ENCODE results near the gene DYNAP. TPM values are rescaled to one million over a fixed set of nuclear protein-coding genes. Genes with fewer than 3 reads are reported as not detected.

Gene DYNAP
- total RNA-seq, 3 donors from 2014 or later, result not detected

DNA sequence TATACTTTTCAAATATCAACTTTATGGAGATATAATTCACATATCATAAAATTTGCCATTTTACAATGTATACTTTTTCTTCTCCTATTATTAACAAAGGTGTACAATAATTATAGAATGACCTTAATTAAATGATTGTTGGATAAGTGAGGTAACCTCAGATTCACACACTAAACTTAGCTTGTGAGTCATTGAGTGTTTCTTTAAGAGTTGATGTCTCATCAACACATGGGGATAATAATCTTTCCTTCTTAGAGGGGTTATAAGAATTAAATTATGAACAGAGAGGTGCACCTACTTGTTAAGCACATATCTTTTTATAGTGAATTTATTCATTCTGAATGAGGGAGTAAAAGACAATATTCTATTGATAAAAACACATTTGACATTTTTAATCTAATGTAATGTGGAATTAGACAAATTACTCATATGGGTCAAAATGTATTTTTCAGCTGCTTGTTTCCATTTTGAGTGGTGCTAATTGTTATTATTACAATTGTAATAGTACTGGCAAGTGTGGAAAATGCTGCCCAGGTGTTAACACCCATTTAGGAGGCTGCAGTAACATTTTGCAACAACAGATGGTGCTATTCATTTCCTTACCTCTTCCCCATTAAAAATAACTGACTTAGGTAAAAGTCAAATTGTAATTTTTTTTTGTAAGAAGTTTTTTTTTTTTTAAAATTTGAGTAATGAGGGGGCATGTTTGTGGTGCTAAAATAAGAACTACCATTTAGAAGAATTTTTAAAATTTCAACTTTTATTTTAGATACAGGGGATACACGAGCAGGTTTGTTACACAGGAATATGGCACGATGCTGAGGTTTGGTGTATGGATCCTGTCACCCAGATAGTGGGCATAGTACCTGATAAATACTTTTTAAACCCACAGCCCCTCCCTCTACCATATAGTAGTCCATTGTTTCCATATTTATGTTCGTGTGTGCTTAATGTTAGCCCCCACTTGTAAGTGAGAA lies 32.1 kb upstream of the DYNAP start:
- no peaks in the 10 kb centered on the region for H3K36me3 ChIP-seq
- H3K27me3 ChIP-seq, result no peaks in the 10 kb centered on the region
- no peaks in the 10 kb centered on the region for H3K9me3 ChIP-seq
- no peak for DNase-seq (ENCODE audit: low spot score in 2 of 2)
- H3K4me3 ChIP-seq, result no peak overlapping the region
- intact Hi-C loops (cut with DNase I; ENCODE audit: low total_unique reads), result loop anchor here (5.0 to 10.0 kb wide), 2 partner anchors 57 to 116 kb away; no protein-coding TSS in a partner anchor
- no peak overlapping the region for H3K27ac ChIP-seq
- H3K4me1 ChIP-seq, result no peaks in the 10 kb centered on the region
- TF ChIP-seq POLR2A (IDR thresholded peaks at IDR 0.05), result no peak
- TF ChIP-seq, protein P1, sequence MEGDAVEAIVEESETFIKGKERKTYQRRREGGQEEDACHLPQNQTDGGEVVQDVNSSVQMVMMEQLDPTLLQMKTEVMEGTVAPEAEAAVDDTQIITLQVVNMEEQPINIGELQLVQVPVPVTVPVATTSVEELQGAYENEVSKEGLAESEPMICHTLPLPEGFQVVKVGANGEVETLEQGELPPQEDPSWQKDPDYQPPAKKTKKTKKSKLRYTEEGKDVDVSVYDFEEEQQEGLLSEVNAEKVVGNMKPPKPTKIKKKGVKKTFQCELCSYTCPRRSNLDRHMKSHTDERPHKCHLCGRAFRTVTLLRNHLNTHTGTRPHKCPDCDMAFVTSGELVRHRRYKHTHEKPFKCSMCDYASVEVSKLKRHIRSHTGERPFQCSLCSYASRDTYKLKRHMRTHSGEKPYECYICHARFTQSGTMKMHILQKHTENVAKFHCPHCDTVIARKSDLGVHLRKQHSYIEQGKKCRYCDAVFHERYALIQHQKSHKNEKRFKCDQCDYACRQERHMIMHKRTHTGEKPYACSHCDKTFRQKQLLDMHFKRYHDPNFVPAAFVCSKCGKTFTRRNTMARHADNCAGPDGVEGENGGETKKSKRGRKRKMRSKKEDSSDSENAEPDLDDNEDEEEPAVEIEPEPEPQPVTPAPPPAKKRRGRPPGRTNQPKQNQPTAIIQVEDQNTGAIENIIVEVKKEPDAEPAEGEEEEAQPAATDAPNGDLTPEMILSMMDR (IDR thresholded peaks at IDR 0.05), result peak; percentile 44 to 63 (median 53)

DNA sequence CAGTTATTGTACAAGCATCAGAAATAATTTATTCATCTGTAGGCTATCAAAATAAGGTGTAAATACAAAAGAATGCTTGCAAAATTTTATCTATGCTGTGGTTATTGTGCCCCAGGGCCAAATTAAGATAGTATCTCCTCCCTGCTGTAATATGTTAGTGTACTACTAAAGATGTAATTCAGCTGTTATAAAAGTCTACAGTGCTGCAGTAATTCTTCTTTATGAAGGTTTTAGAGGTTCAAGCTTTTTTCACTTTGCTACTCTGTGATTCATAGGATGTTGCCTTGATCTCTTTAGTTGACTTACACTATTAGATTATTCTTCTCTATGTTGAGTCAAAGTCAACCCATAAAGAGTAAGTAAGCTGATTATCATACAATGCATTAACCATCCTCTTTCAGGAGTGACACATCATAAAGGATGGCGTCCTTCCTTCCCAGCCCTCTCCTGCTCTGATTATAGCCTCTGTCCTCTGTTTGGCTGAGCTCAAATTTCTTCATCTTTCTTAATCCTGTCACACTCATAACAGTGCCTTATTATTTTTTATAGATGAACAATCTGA lies 29.3 kb upstream of the DYNAP start:
- Histone ChIP-seq H3K9me3 (no peaks in the 10 kb centered on the region), H3K27me3 (no peaks in the 10 kb centered on the region), H3K4me1 (no peaks in the 10 kb centered on the region), H3K36me3 (no peaks in the 10 kb centered on the region), H3K27ac (no peak overlapping the region), H3K4me3 (no peak overlapping the region)
- intact Hi-C loops (cut with DNase I; ENCODE audit: low total_unique reads), result no loop called here
- TF ChIP-seq, protein P1 (IDR thresholded peaks at IDR 0.05), result no peak
- TF ChIP-seq POLR2A (IDR thresholded peaks at IDR 0.05), result no peak
- TF ChIP-seq POLR2AphosphoS5 (IDR thresholded peaks at IDR 0.05), result no peak
- DNase-seq (ENCODE audit: low spot score in 2 of 2), result no peak

DNA sequence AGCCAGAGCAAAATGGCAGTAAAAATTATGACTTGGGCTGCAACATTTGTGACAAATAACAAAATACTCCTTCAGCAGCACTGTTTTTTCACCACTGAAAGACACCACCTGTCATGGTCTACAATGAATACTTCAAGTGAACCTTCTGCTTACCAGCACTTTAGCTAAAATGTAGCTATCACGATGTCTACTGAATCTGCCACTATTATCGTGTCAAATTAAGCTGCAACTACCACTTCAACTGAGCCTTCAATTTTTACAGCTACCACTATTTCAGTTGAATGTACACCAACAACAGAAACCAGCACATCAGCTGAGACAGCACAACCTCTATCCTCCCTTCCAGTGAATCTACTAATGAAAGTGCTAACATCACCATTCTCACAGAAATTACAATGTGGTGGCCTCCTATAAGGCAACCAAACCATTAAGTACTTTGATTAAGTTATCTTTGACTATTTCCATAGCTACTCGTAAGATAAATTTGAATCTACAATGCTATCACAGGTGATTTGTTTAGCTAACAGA lies 10.8 kb upstream of the DYNAP start:
- H3K27me3 ChIP-seq, result no peaks in the 10 kb centered on the region
- H3K27ac ChIP-seq, result no peak overlapping the region
- H3K9me3 ChIP-seq, result no peaks in the 10 kb centered on the region
- no peaks in the 10 kb centered on the region for H3K4me1 ChIP-seq
- H3K36me3 ChIP-seq, result no peaks in the 10 kb centered on the region
- intact Hi-C loops (cut with DNase I; ENCODE audit: low total_unique reads), result no loop called here
- no peak for DNase-seq (ENCODE audit: low spot score in 2 of 2)
- no peak overlapping the region for H3K4me3 ChIP-seq
- TF ChIP-seq POLR2A (IDR thresholded peaks at IDR 0.05), result no peak
- TF ChIP-seq, protein P1 (IDR thresholded peaks at IDR 0.05), result no peak
- TF ChIP-seq POLR2AphosphoS5 (IDR thresholded peaks at IDR 0.05), result no peak

DNA sequence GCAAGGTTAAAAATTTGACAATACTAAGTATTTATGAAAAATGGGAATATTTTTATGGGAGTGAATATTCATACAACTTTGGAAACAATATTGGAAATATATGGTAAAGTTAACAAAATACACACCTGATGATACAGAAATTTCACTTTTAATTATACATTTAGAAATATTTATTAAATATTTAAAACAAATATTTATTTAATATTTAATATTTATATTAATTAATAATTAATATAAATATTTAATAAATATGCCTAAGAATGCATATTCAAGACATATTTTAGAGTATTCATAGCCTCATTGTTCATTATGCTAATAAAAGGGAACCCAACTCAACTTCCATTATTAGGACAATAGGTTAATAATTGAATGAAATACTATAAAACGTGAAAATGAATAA lies 7.0 kb upstream of the DYNAP start:
- intact Hi-C loops (cut with DNase I; ENCODE audit: low total_unique reads), result no loop called here

DNA sequence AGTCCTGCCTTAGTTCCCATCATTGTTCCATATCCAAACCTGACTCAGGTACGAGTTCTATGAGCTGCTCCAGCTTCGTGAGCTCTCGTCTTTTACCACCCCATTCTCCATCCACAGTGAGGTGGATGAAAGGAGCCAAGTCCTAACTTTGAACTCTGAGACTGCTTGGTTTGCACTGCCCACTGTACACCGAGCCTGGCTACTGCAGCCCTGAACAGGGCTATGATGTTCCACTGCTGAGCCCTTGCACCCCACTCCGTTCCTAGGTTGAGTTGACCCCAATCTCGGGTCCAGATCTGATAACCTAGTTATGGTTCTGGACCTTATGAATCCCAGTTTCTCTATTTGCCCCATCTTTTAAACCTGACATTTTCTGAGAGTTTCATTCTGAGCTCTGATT lies 5.3 kb upstream of the DYNAP start:
- H3K4me1 ChIP-seq, result no peaks in the 10 kb centered on the region
- no peak overlapping the region for H3K4me3 ChIP-seq
- no peaks in the 10 kb centered on the region for H3K9me3 ChIP-seq
- TF ChIP-seq, protein P1 (IDR thresholded peaks at IDR 0.05), result no peak
- TF ChIP-seq POLR2A (IDR thresholded peaks at IDR 0.05) (no peak), POLR2AphosphoS5 (IDR thresholded peaks at IDR 0.05) (no peak)
- DNase-seq (ENCODE audit: low spot score in 2 of 2), result no peak
- H3K36me3 ChIP-seq, result no peaks in the 10 kb centered on the region
- intact Hi-C loops (cut with DNase I; ENCODE audit: low total_unique reads), result no loop called here
- H3K27me3 ChIP-seq, result no peaks in the 10 kb centered on the region
- H3K27ac ChIP-seq, result no peak overlapping the region

More for the DNA sequence above, 7.0 kb upstream of the DYNAP start:
- no peak for DNase-seq (ENCODE audit: low spot score in 2 of 2)
- Histone ChIP-seq H3K36me3 (no peaks in the 10 kb centered on the region), H3K27me3 (no peaks in the 10 kb centered on the region), H3K27ac (no peak overlapping the region), H3K4me3 (no peak overlapping the region), H3K9me3 (no peaks in the 10 kb centered on the region), H3K4me1 (no peaks in the 10 kb centered on the region)
- TF ChIP-seq POLR2A (IDR thresholded peaks at IDR 0.05), result no peak
- TF ChIP-seq POLR2AphosphoS5 (IDR thresholded peaks at IDR 0.05), result no peak

Measured in breast epithelium (tissue), 4 donors.